ENCODE data around the gene ZAP70.
A peak's percentile ranks its signal among the peaks of the same experiment; 100 is the strongest.

Gene ZAP70

DNA sequence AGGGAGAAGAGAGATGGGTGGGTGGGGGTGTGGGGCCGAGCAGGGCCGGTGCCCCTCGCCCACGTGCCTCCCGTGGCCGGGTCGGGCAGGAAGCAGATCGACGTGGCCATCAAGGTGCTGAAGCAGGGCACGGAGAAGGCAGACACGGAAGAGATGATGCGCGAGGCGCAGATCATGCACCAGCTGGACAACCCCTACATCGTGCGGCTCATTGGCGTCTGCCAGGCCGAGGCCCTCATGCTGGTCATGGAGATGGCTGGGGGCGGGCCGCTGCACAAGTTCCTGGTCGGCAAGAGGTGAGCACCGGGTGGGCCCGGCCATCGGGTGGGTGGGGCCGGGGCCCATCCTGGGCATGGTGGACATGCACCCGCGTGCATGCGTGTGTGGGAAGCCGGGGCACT is 21.8 kb downstream of the ZAP70 start:
- DNase-seq = no peak

- DNase-seq = no peak
Measured at GRCh38 chr2:97736185-97736584, 22.8 kb downstream of the ZAP70 start.

- no peak for DNase-seq
Measured at GRCh38 chr2:97736608-97737330, 23.4 kb downstream of the ZAP70 start.

DNA sequence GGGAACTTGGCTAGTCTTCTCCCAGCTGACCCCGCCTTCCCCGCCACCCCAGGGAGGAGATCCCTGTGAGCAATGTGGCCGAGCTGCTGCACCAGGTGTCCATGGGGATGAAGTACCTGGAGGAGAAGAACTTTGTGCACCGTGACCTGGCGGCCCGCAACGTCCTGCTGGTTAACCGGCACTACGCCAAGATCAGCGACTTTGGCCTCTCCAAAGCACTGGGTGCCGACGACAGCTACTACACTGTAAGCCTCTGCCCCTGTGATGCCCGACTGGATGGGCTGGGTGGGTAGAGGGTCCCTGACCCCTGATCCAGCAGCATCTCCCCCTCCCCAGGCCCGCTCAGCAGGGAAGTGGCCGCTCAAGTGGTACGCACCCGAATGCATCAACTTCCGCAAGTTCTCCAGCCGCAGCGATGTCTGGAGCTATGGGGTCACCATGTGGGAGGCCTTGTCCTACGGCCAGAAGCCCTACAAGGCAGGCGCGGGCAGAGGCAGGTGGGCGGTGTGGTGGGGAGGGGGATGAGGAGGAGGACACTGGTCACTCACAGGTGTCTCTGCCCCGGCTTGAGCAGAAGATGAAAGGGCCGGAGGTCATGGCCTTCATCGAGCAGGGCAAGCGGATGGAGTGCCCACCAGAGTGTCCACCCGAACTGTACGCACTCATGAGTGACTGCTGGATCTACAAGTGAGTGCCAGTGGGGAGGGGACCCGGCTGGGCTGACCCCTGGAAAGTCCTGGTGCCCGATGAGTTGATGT is 24.2 kb downstream of the ZAP70 start:
- no peak for DNase-seq

GRCh38 chr2:97738179-97739019 is 25.0 kb downstream of the ZAP70 start:
- no peak for DNase-seq

DNA sequence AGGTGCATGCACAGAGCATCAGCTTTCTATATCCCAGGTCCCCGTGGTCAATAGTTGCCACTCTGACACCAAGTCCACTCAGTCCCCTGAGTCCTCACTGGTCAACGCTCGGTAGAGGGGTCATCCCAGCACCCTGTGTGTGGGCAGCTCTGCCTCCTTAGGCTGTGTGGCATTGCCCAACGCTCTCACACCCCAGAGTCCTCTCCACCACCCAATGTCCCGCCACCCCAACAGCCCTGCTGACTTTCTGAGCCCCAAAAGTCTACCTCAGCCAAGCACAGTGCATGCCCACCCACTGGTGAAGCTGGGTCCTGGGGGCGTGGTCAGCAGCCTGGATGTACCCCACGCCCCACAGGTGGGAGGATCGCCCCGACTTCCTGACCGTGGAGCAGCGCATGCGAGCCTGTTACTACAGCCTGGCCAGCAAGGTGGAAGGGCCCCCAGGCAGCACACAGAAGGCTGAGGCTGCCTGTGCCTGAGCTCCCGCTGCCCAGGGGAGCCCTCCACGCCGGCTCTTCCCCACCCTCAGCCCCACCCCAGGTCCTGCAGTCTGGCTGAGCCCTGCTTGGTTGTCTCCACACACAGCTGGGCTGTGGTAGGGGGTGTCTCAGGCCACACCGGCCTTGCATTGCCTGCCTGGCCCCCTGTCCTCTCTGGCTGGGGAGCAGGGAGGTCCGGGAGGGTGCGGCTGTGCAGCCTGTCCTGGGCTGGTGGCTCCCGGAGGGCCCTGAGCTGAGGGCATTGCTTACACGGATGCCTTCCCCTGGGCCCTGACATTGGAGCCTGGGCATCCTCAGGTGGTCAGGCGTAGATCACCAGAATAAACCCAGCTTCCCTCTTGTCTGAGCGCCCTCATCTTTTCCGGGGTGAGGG is 25.9 kb downstream of the ZAP70 start:
- DNase-seq = no peak

- no peak for DNase-seq
Measured at GRCh38 chr2:97739893-97740245, 26.5 kb downstream of the ZAP70 start.

GRCh38 chr2:97740590-97741182 is 27.3 kb downstream of the ZAP70 start:
- peak in 1 of 4 experiments; percentile 27 for DNase-seq

- DNase-seq = no peak
Measured at GRCh38 chr2:97741251-97741650, 27.9 kb downstream of the ZAP70 start.

- DNase-seq = no peak
Measured at GRCh38 chr2:97741686-97742085, 28.3 kb downstream of the ZAP70 start.

DNA sequence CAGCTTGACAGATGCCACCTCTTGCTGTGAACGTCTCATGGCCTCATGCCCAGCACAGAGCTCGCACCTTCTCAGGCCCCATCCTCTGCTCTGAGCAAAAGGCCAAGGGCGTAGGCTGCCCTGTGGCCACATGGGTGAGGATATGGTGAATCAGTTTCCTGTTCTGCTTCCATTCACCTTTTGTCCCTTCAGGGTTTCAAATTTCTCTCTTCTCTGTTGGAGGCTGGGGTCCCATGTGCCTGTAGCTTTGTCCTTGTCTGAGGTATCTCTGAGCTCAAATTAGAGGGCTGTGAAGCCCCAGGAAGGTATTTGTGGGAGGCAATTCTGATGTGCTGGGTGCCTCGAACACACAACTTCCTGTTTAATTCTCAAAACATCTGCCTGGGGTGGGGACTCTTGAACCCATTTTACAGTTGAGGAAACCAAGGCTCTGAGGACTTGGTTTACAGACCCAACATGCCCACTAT is 29.0 kb downstream of the ZAP70 start:
- DNase-seq = no peak

GRCh38 chr2:97743913-97744312 is 30.5 kb downstream of the ZAP70 start:
- no peak for DNase-seq

- DNase-seq = no peak
Measured at GRCh38 chr2:97745474-97746174, 32.2 kb downstream of the ZAP70 start.

DNA sequence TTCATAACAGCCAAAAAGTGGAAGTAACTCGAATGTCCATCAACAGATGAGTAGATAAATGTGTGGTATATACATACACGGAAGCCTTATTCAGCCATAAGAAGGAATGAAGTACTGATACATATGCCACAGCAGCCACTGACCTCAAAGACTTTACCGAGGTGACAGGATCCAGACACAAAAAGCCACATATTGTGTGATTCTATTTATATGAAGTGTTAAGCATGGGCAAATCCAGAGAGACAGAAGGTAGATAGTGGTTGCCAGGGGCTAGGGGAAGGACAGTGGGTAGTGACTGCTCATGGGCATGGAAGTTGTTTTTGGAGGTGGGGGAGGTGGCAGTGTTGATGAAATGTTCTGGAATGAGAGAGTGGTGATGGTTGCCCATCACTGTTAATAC is 33.9 kb downstream of the ZAP70 start:
- DNase-seq = no peak

DNA sequence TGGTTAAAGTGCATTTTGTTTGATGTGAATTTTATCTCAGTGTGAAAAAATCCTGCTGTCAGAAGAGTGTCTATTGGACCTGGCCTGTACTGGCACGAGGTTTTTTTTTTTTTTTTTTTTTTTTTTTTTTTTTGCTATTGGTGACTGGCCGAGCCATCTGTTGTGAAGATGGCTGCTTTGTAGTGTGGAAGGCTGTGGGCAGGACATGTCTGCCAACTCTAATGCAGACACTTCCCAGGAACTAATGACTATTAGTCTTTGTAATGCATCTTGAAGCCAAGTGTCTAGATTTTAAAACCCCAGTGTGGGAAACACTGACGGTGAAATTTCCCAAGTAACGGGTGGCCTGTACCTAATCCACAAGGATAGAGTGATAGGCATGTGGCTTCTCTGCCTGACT is 34.3 kb downstream of the ZAP70 start:
- DNase-seq = no peak

DNA sequence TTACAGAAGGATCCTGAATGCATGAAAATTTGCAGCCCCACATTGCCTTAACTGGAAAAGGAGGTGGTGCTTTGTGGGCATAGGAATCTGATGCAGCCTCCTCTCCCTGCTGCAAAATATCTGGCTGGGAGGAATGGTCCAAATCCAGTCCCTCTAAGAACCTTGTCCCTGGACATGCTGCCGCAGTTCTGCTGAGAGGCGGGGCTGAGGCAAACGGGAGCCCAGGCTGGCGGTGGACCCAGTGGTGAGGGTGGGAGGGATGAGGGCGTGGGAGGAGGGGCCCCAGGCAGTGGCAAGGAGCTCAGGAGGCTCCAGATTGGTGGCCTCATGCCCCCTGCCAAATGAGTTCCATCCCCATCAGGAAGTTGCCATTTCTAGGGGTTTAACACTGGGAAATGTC is 36.2 kb downstream of the ZAP70 start:
- DNase-seq = no peak

GRCh38 chr2:97750017-97750416 is 36.6 kb downstream of the ZAP70 start:
- no peak for DNase-seq

DNA sequence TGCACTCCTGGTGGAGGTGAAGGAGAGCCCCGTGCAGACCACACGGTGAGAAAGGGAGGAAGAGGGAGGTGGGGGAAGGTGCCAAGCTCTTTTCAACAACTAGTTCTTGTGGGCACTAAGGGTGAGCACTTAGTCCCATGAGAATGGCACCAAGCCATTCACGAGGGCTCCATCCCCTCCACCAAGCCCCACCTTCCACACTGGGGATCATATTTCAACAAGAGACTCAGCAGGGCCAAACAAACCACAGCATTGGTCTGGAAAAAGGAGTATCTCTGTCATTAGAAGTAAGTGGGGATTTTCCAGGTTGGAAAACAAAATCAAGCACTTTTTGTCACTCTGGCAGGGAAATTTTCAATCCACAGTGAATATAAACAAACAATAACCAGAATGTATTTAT is 38.4 kb downstream of the ZAP70 start:
- no peak for DNase-seq

DNA sequence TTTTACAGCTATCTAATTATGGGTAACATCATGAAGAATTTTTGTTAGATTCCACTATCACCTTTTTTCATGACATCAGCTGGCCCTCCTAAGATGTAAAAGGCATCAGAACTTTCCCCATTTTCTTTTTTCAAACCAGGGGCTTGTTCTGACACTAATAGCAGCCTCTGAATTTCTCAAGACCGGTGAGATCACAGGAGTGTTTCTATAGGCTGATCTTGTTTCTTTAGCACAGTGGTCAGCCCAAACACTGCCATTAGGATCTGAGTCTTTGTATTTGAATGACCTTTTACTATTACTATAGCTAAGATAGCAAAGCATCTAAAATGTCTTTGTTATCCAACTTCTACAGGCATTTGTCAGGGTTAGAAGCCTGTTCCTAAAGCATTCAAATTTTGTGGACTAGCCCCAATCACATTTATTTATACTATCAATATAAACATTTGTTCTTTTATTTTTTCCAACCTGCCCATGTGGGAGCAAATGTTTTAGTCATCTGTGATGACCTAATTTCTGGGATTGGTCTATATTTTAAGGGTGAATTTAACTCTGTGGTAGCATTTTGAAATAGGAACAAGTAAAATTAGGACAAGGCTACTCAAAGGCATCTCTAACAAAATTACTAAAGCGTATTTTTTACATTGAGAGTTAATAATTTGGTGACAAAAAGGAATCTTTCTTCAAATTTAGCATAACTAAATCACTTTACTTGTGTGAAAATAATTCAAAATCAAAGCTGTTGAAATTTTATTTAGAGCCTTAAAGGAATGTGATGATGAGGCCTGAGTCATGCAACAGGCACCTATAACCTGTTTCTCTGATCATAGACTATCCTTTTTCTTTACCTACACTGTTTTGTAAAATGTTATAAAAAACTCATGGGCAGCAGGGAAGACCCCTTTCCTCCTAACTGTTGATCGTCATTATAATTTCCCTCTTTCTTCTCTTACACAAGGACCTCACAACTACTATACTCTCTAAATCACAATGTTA is 39.3 kb downstream of the ZAP70 start:
- DNase-seq = no peak

GRCh38 chr2:97754690-97755346 is 41.4 kb downstream of the ZAP70 start:
- no peak for DNase-seq

Data from activated CD4-positive, CD25-positive, alpha-beta regulatory T cell (primary cell).